Spleen (tissue), 11 donors: ENCODE results near the gene PLCH1. TPM values are rescaled to one million over a fixed set of nuclear protein-coding genes. Genes with fewer than 3 reads are reported as not detected.

Experiments used
- DNase-seq: peaks from one replicate; pipeline ENCODE4 v3.0.0-alpha.2; 2020
- H3K27ac ChIP-seq, 8 donors: fragments of 200-600 bp; sonication (generic) in 7 of 8; 1 replicate in 4 of 8; 2 replicates in 4 of 8; pipeline versions ENCODE4 v1.5.0 to v1.8.0; 2016 to 2021; ENCODE audit warnings: inconsistent platforms in 4 of 8, mild to moderate bottlenecking in 4 of 8, moderate library complexity in 1 of 8
- H3K27me3 ChIP-seq, 7 donors: fragments of 200-600 bp; sonication (generic) in 6 of 7; replicated peaks in 1 of 7; 1 replicate in 4 of 7; 2 replicates in 3 of 7; pipeline versions ENCODE4 v1.5.0 to v1.8.0; 2016 to 2021; ENCODE audit warnings: inconsistent platforms in 3 of 7, mild to moderate bottlenecking in 1 of 7
- H3K36me3 ChIP-seq, 6 donors: fragments of 200-600 bp; sonication (generic) in 5 of 6; 1 replicate in 4 of 6; 2 replicates in 2 of 6; pipeline versions ENCODE4 v1.5.0 to v1.8.0; 2016 to 2021; ENCODE audit warnings: inconsistent platforms in 2 of 6
- H3K4me1 ChIP-seq, 6 donors: fragments of 200-600 bp; sonication (generic) in 5 of 6; 1 replicate in 3 of 6; 2 replicates in 3 of 6; pipeline versions ENCODE4 v1.5.0 to v1.8.0; 2016 to 2021; ENCODE audit warnings: inconsistent platforms in 3 of 6
- H3K4me3 ChIP-seq, 8 donors: fragments of 200-600 bp; sonication (generic) in 7 of 8; 1 replicate in 4 of 8; 2 replicates in 4 of 8; pipeline versions ENCODE4 v1.5.0 to v1.8.0; 2016 to 2021; ENCODE audit warnings: inconsistent platforms in 4 of 8, mild to moderate bottlenecking in 4 of 8, moderate library complexity in 2 of 8
- H3K9me3 ChIP-seq, 8 donors: fragments of 200-600 bp; sonication (generic) in 7 of 8; 1 replicate in 4 of 8; 2 replicates in 4 of 8; pipeline versions ENCODE4 v1.5.0 to v1.8.0; 2016 to 2021; ENCODE audit warnings: inconsistent platforms in 4 of 8
- CTCF ChIP-seq, 11 experiments: fragments of 200-600 bp in 7 of 11; fragments of 450-650 bp in 4 of 11; sonication (generic) in 4 of 11; IDR thresholded peaks in 8 of 11; conservative IDR thresholded peaks in 3 of 11; 1 replicate in 7 of 11; 2 replicates in 4 of 11; pipeline versions ENCODE4 v1.4.0 to v1.8.0; 2016 to 2021; ENCODE audit warnings: antibody characterized with exemption in 11 of 11, inconsistent platforms in 4 of 11, mild to moderate bottlenecking in 1 of 11
- POLR2A ChIP-seq, 3 donors: fragments of 450-650 bp; IDR thresholded peaks; one replicate each; pipeline ENCODE4 v1.5.1; 2017; ENCODE audit warnings: antibody characterized with exemption in 3 of 3, mild to moderate bottlenecking in 1 of 3
- POLR2AphosphoS5 ChIP-seq, 3 donors: sonication (generic); formaldehyde crosslinking; IDR thresholded peaks; one replicate each; pipeline ENCODE4 v1.5.1; 2017; ENCODE audit warnings: antibody characterized with exemption in 3 of 3
- WGBS, 5 donors: extraction: QIAGEN DNeasy Blood & Tissue Kit in 3 of 5; methylation state at CpG; one replicate each; pipeline versions ENCODE4 v1.1.5 to v1.1.7; 2013 to 2018; 5-methylcytosine and 5-hydroxymethylcytosine counted together
- intact Hi-C: fragments of 100-400 bp; cut with DNase I; formaldehyde crosslinking; loops from one replicate; pipeline ENCODE4 v1.15.0; 2023; ENCODE audit warnings: low total_unique reads
- polyA plus RNA-seq, 3 donors: library from polyadenylated mRNA; stranded (reverse); fragments of 200-250 nt; gene quantifications; one replicate each; pipeline ENCODE4 v1.2.1, GENCODE V29; 2013
- total RNA-seq, 7 donors: library from RNA; depleted of rRNA in 3 of 7; stranded (reverse); fragments of >200 nt in 3 of 7; fragmentation: NEBNext Ultra II Directional in 4 of 7; extraction: Animal tissue kit (Norgen Biotek cat#: 25700) in 4 of 7; gene quantifications; one replicate each; pipeline versions ENCODE4 v1.1.0 to v1.2.1, GENCODE V29; 2016 to 2021
- donor health status: healthy with polysubstance abuse.
- donor health status: DM: no; HTN: no; CAD: no; lungs with moderate emphysema.
- donor health status: DM: no; HTN: no; CAD: no.
- donor health status: Bipolar disorder and iron deficiency.
- donor health status: healthy.
- donor health status: DM: no; HTN: no; CAD: no.
- donor health status: DM: yes; HTN: yes; CAD: no.

PLCH1 gene
- total and polyA plus RNA-seq, 10 donors: 0.02 to 0.37 (median 0.13) TPM; not detected in 1

GRCh38 chr3:155748611-155749365 is 3.9 kb upstream of the PLCH1 start:
- Histone ChIP-seq H3K4me1 (peaks cover 6 to 23% (median 21%) of the 10 kb centered on the region in 6 donors), H3K9me3 (no peaks in the 10 kb centered on the region), H3K4me3 (no peak overlapping the region), H3K27me3 (peaks cover 0 to 34% (median 13%) of the 10 kb centered on the region in 7 donors), H3K27ac (no peak overlapping the region), H3K36me3 (no peaks in the 10 kb centered on the region)
- 65 to 81% (median 78%) methylated on average over 8 of the region's 8 CpGs for WGBS, 5 donors
- TF ChIP-seq POLR2A (IDR thresholded peaks at IDR 0.05) (no peak), CTCF (IDR thresholded peaks at IDR 0.05 in 8 of 11, conservative IDR thresholded peaks at IDR 0.05 in 3 of 11) (no peak), POLR2AphosphoS5 (IDR thresholded peaks at IDR 0.05) (no peak)
- DNase-seq: no peak
- intact Hi-C loops: no loop called here

- H3K36me3 ChIP-seq: no peaks in the 10 kb centered on the region
- DNase-seq: no peak
- no peaks in the 10 kb centered on the region for H3K9me3 ChIP-seq
- TF ChIP-seq POLR2A (IDR thresholded peaks at IDR 0.05): no peak
- no peak for TF ChIP-seq CTCF (IDR thresholded peaks at IDR 0.05 in 8 of 11, conservative IDR thresholded peaks at IDR 0.05 in 3 of 11)
- no peak for TF ChIP-seq POLR2AphosphoS5 (IDR thresholded peaks at IDR 0.05)
- no peak overlapping the region for H3K27ac ChIP-seq
- H3K4me3 ChIP-seq: no peak overlapping the region
- peaks cover 6 to 31% (median 27%) of the 10 kb centered on the region in 6 donors for H3K4me1 ChIP-seq
- 72 to 87% (median 81%) methylated on average over 3 of the region's 3 CpGs for WGBS, 5 donors
- intact Hi-C loops: no loop called here
- H3K27me3 ChIP-seq: peaks cover 0 to 43% (median 19%) of the 10 kb centered on the region in 7 donors
These were observed 3.0 kb upstream of the PLCH1 start for GRCh38 chr3:155747946-155748290.

- Histone ChIP-seq H3K4me3 (no peak overlapping the region), H3K27ac (no peak overlapping the region), H3K27me3 (peaks cover 0 to 48% (median 20%) of the 10 kb centered on the region in 7 donors), H3K36me3 (no peaks in the 10 kb centered on the region), H3K4me1 (peaks cover 6 to 31% (median 27%) of the 10 kb centered on the region in 6 donors), H3K9me3 (no peaks in the 10 kb centered on the region)
- TF ChIP-seq POLR2A (IDR thresholded peaks at IDR 0.05) (no peak), CTCF (IDR thresholded peaks at IDR 0.05 in 8 of 11, conservative IDR thresholded peaks at IDR 0.05 in 3 of 11) (no peak), POLR2AphosphoS5 (IDR thresholded peaks at IDR 0.05) (no peak)
- no peak for DNase-seq
- intact Hi-C loops: no loop called here
- WGBS, 5 donors: 57 to 80% (median 68%) methylated on average over 2 of the region's 2 CpGs
These were observed 2.5 kb upstream of the PLCH1 start for GRCh38 chr3:155747286-155747945.

GRCh38 chr3:155746703-155747102 is 1.8 kb upstream of the PLCH1 start:
- Histone ChIP-seq H3K9me3 (no peaks in the 10 kb centered on the region), H3K36me3 (no peaks in the 10 kb centered on the region), H3K4me1 (peaks cover 6 to 31% (median 27%) of the 10 kb centered on the region in 6 donors), H3K4me3 (no peak overlapping the region), H3K27ac (no peak overlapping the region), H3K27me3 (peaks cover 0 to 55% (median 20%) of the 10 kb centered on the region in 7 donors)
- intact Hi-C loops: no loop called here
- WGBS, 5 donors: 72 to 95% (median 86%) methylated on average over 1 of the region's 1 CpG
- DNase-seq: no peak
- TF ChIP-seq POLR2AphosphoS5 (IDR thresholded peaks at IDR 0.05) (no peak), POLR2A (IDR thresholded peaks at IDR 0.05) (no peak), CTCF (IDR thresholded peaks at IDR 0.05 in 8 of 11, conservative IDR thresholded peaks at IDR 0.05 in 3 of 11) (no peak)
